DND-41 (cell line): Measurements from ENCODE around the gene COL15A1.

Experiments
- ATAC-seq: fragments of 200-7000 bp; cut with Tn5 transposase; 3 replicates; pipeline ENCODE4 v1.9.1; 2021; ENCODE audit warnings: low read depth; ENCODE audit not compliant: insufficient read depth
- DNase-seq: peaks from one replicate; pipeline ENCODE4 v3.0.0-alpha.2; 2020
- H2AFZ ChIP-seq: 2 replicates; pipeline ENCODE4 v1.6.0; 2012; ENCODE audit warnings: low read depth, low read length
- H3K27ac ChIP-seq: 2 replicates; pipeline ENCODE4 v1.5.1; 2012; ENCODE audit warnings: low read length, inconsistent platforms
- H3K27me3 ChIP-seq: fragments of 200-600 bp; sonication (generic); 2 replicates; pipeline ENCODE4 v1.6.0; 2012; ENCODE audit warnings: low read length, mild to moderate bottlenecking, inconsistent platforms; ENCODE audit not compliant: insufficient read depth, poor library complexity
- H3K36me3 ChIP-seq: 2 replicates; pipeline ENCODE4 v1.5.1; 2012; ENCODE audit warnings: low read length, inconsistent platforms; ENCODE audit not compliant: insufficient read depth
- H3K4me1 ChIP-seq: 2 replicates; pipeline ENCODE4 v1.5.1; 2012; ENCODE audit warnings: mild to moderate bottlenecking, low read length; ENCODE audit not compliant: insufficient read depth
- H3K4me2 ChIP-seq: 2 replicates; pipeline ENCODE4 v1.6.0; 2012; ENCODE audit warnings: mild to moderate bottlenecking, moderate library complexity, low read length, inconsistent platforms; ENCODE audit not compliant: insufficient read depth
- H3K4me3 ChIP-seq, 2 experiments: fragments of 200-600 bp in 1 of 2; shearing (Covaris generic) in 1 of 2; 2 replicates each; pipeline ENCODE4 v1.5.1; 2012 to 2016; ENCODE audit warnings: inconsistent platforms in 2 of 2, low read length in 2 of 2, mild to moderate bottlenecking in 2 of 2, low read depth in 1 of 2, moderate library complexity in 1 of 2
- H3K79me2 ChIP-seq: 2 replicates; pipeline ENCODE4 v1.6.0; 2012; ENCODE audit warnings: low read length, inconsistent platforms; ENCODE audit not compliant: insufficient read depth
- H3K9ac ChIP-seq: 2 replicates; pipeline ENCODE4 v1.6.0; 2012; ENCODE audit warnings: low read depth, mild to moderate bottlenecking, inconsistent platforms, low read length, moderate library complexity
- H3K9me3 ChIP-seq: 2 replicates; pipeline ENCODE4 v1.5.1; 2012; ENCODE audit warnings: low read length, moderate library complexity, mild to moderate bottlenecking, inconsistent platforms; ENCODE audit not compliant: insufficient read depth, severe bottlenecking
- H4K20me1 ChIP-seq: 2 replicates; pipeline ENCODE4 v1.6.0; 2012; ENCODE audit warnings: low read length; ENCODE audit not compliant: insufficient read depth
- EZH2 ChIP-seq: IDR thresholded peaks from 3 replicates; pipeline ENCODE4 v1.6.1; 2012; ENCODE audit warnings: borderline replicate concordance, low read depth, mild to moderate bottlenecking, moderate library complexity, low read length, inconsistent platforms; ENCODE audit not compliant: severe bottlenecking
- TF ChIP-seq, protein P1 (sequence below): IDR thresholded peaks from 2 replicates; pipeline ENCODE4 v1.5.1; 2012; ENCODE audit warnings: borderline replicate concordance, low read length, moderate library complexity, mild to moderate bottlenecking; ENCODE audit not compliant: poor library complexity, severe bottlenecking; ENCODE audit errors: extremely low read depth

Gene COL15A1

GRCh38 chr9:98949565-98949964, 5.9 kb downstream of the COL15A1 start:
- Histone ChIP-seq H3K36me3 (no peaks in the 10 kb centered on the region), H4K20me1 (no peaks in the 10 kb centered on the region), H3K27me3 (no peaks in the 10 kb centered on the region), H3K4me3 (no peak overlapping the region), H3K27ac (no peak overlapping the region), H3K79me2 (no peaks in the 10 kb centered on the region), H3K4me2 (no peak overlapping the region), H3K9ac (no peak overlapping the region), H3K9me3 (no peaks in the 10 kb centered on the region), H2AFZ (no peak overlapping the region), H3K4me1 (no peaks in the 10 kb centered on the region)
- DNase-seq (no peak), ATAC-seq (no peak)
- TF ChIP-seq, protein P1, sequence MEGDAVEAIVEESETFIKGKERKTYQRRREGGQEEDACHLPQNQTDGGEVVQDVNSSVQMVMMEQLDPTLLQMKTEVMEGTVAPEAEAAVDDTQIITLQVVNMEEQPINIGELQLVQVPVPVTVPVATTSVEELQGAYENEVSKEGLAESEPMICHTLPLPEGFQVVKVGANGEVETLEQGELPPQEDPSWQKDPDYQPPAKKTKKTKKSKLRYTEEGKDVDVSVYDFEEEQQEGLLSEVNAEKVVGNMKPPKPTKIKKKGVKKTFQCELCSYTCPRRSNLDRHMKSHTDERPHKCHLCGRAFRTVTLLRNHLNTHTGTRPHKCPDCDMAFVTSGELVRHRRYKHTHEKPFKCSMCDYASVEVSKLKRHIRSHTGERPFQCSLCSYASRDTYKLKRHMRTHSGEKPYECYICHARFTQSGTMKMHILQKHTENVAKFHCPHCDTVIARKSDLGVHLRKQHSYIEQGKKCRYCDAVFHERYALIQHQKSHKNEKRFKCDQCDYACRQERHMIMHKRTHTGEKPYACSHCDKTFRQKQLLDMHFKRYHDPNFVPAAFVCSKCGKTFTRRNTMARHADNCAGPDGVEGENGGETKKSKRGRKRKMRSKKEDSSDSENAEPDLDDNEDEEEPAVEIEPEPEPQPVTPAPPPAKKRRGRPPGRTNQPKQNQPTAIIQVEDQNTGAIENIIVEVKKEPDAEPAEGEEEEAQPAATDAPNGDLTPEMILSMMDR: no peak
- TF ChIP-seq EZH2: no peak

GRCh38 chr9:98950262-98950661, 6.6 kb downstream of the COL15A1 start:
- Histone ChIP-seq H3K36me3 (no peaks in the 10 kb centered on the region), H3K4me2 (no peak overlapping the region)
- TF ChIP-seq, protein P1: no peak
- no peak for TF ChIP-seq EZH2

DNA sequence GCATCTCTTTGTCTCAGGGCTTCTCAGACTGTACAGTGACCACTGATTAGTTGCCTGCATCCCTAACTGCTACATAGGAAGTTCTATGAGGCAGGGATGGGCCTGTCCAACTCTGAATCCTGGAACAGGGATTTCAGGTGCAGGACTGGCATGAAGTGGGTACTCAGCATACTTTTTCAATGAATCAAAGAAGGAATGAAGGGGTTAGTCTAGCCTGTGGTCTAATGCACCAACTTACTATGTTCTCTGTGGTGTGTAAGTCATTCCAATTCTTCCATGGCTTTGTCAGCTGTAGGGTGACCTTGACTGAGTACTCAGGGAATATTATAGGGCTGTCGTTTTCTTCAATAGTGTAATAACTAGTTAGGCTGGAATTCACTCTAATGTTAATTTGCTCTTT, 8.3 kb downstream of the COL15A1 start:
- no peaks in the 10 kb centered on the region for H3K79me2 ChIP-seq
- no peak overlapping the region for H3K4me3 ChIP-seq
- no peak overlapping the region for H3K9ac ChIP-seq
- H4K20me1 ChIP-seq: no peaks in the 10 kb centered on the region
- TF ChIP-seq, protein P1: no peak
- no peak for TF ChIP-seq EZH2
- no peak overlapping the region for H2AFZ ChIP-seq
- no peak for ATAC-seq
- no peaks in the 10 kb centered on the region for H3K9me3 ChIP-seq
- no peak overlapping the region for H3K4me2 ChIP-seq
- H3K27me3 ChIP-seq: no peaks in the 10 kb centered on the region
- no peak overlapping the region for H3K27ac ChIP-seq
- no peaks in the 10 kb centered on the region for H3K36me3 ChIP-seq
- DNase-seq: no peak
- no peaks in the 10 kb centered on the region for H3K4me1 ChIP-seq

More at GRCh38 chr9:98950262-98950661, 6.6 kb downstream of the COL15A1 start:
- Histone ChIP-seq H3K4me3 (no peak overlapping the region), H3K27me3 (no peaks in the 10 kb centered on the region), H2AFZ (no peak overlapping the region), H4K20me1 (no peaks in the 10 kb centered on the region), H3K9me3 (no peaks in the 10 kb centered on the region), H3K9ac (no peak overlapping the region), H3K27ac (no peak overlapping the region), H3K79me2 (no peaks in the 10 kb centered on the region), H3K4me1 (no peaks in the 10 kb centered on the region)
- DNase-seq (no peak), ATAC-seq (no peak)

DNA sequence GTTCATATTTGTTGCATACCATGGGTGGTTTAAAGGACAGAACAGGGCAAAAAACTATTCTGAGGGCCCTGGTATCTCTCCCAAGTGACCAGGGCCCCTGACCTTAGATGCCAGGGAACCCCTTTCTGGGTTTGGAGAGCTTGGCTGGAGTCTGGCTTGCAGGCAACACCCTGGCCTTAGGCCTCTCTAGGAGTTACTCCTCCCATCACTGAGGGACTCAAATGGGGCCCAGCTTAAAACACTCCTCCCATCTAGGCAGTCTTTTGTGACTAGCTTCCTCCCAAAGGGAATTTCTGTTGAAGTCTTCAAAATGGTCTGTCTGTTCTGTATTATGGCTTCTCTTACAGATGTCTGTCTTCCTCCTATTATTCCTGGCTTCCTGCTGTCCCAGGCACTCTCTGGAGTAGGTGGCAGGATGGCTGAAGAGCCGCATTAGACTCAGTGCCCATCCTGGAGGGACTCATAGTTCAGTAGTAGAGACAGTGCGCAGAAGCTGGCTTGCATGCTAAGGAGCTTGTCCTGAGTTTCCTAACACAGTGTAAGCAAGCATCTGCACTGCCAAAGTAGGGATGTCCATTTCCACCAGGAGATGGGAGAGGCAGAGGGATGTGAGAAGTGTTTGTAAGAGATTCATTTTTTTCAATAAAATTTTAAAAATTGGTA, 10.0 kb downstream of the COL15A1 start:
- H3K9ac ChIP-seq: no peak overlapping the region
- no peak overlapping the region for H3K4me2 ChIP-seq
- no peaks in the 10 kb centered on the region for H3K36me3 ChIP-seq
- H3K27me3 ChIP-seq: no peaks in the 10 kb centered on the region
- no peak overlapping the region for H2AFZ ChIP-seq
- no peak overlapping the region for H3K4me3 ChIP-seq
- H3K27ac ChIP-seq: no peak overlapping the region
- no peaks in the 10 kb centered on the region for H3K79me2 ChIP-seq
- ATAC-seq (no peak), DNase-seq (no peak)
- no peaks in the 10 kb centered on the region for H3K9me3 ChIP-seq
- TF ChIP-seq, protein P1: no peak
- no peaks in the 10 kb centered on the region for H4K20me1 ChIP-seq
- H3K4me1 ChIP-seq: no peaks in the 10 kb centered on the region
